ENCODE results near the gene PSMB8.
"Not testable (repeated sequence)": the region's sequence is repeated elsewhere in the genome, so short reads cannot be mapped to it uniquely, and the experiment has no call there.

Gene PSMB8

GRCh38 chr6:32816746-32817204, 27.1 kb downstream of the PSMB8 start, which contains the start of gene HLA-DOB:
HLA-DOB (minus strand) TSS chr6:32817002; CDS start chr6:32816951, 51 bp downstream.
- TF ChIP-seq CTCF (IDR thresholded peaks at IDR 0.05; ENCODE audit: insufficient read depth, low read depth, low read length, missing control alignments): no peak
- peak; percentile 73 for DNase-seq (ENCODE audit: low read depth)

GRCh38 chr6:32815996-32816395, 27.9 kb downstream of the PSMB8 start:
- peak; percentile 73 for DNase-seq (ENCODE audit: low read depth)
- H3K4me3 ChIP-seq (ENCODE audit: low read depth, low read length): peak overlapping the region; percentile 79
- TF ChIP-seq CTCF (IDR thresholded peaks at IDR 0.05; ENCODE audit: insufficient read depth, low read depth, low read length, missing control alignments): no peak

More at GRCh38 chr6:32816746-32817204, 27.1 kb downstream of the PSMB8 start, which contains the start of gene HLA-DOB:
- peak within 1 kb of the TSS; percentile 79 for H3K4me3 ChIP-seq (ENCODE audit: low read depth, low read length)

- TF ChIP-seq CTCF (IDR thresholded peaks at IDR 0.05; ENCODE audit: insufficient read depth, low read depth, low read length, missing control alignments): no peak
- DNase-seq (ENCODE audit: low read depth): peak; percentile 17
- H3K4me3 ChIP-seq (ENCODE audit: low read depth, low read length): peak overlapping the region; percentile 79
Measured at GRCh38 chr6:32815115-32815514, 28.7 kb downstream of the PSMB8 start.

GRCh38 chr6:32814145-32814544, 29.7 kb downstream of the PSMB8 start:
- TF ChIP-seq CTCF (IDR thresholded peaks at IDR 0.05; ENCODE audit: insufficient read depth, low read depth, low read length, missing control alignments): no peak
- no peak overlapping the region for H3K4me3 ChIP-seq (ENCODE audit: low read depth, low read length)
- peak; percentile 26 for DNase-seq (ENCODE audit: low read depth)

- TF ChIP-seq CTCF (IDR thresholded peaks at IDR 0.05; ENCODE audit: insufficient read depth, low read depth, low read length, missing control alignments): no peak
- DNase-seq (ENCODE audit: low read depth): no peak
- H3K4me3 ChIP-seq (ENCODE audit: low read depth, low read length): no peak overlapping the region
Measured at GRCh38 chr6:32809171-32809570, 34.7 kb downstream of the PSMB8 start.

GRCh38 chr6:32807020-32807580, 36.7 kb downstream of the PSMB8 start:
- peak; percentile 3 for TF ChIP-seq CTCF (IDR thresholded peaks at IDR 0.05; ENCODE audit: insufficient read depth, low read depth, low read length, missing control alignments)
- DNase-seq (ENCODE audit: low read depth): no peak
- no peak overlapping the region for H3K4me3 ChIP-seq (ENCODE audit: low read depth, low read length)

GRCh38 chr6:32805404-32805803, 38.4 kb downstream of the PSMB8 start:
- H3K4me3 ChIP-seq (ENCODE audit: low read depth, low read length); DNase-seq (ENCODE audit: low read depth): not testable (repeated sequence)
